NCI-H146 treated with DMSO at 0.1 percent for 48 hours (cell line): Measurements from ENCODE around the gene CAPN5.
"Not testable (repeated sequence)": the region's sequence is repeated elsewhere in the genome, so short reads cannot be mapped to it uniquely, and the experiment has no call there.

Source experiments
- DNase-seq: peaks from one replicate; lab custom pipeline; 2025; ENCODE audit not compliant: unreplicated experiment; lab: John Stamatoyannopoulos, UW

CAPN5 gene

DNA sequence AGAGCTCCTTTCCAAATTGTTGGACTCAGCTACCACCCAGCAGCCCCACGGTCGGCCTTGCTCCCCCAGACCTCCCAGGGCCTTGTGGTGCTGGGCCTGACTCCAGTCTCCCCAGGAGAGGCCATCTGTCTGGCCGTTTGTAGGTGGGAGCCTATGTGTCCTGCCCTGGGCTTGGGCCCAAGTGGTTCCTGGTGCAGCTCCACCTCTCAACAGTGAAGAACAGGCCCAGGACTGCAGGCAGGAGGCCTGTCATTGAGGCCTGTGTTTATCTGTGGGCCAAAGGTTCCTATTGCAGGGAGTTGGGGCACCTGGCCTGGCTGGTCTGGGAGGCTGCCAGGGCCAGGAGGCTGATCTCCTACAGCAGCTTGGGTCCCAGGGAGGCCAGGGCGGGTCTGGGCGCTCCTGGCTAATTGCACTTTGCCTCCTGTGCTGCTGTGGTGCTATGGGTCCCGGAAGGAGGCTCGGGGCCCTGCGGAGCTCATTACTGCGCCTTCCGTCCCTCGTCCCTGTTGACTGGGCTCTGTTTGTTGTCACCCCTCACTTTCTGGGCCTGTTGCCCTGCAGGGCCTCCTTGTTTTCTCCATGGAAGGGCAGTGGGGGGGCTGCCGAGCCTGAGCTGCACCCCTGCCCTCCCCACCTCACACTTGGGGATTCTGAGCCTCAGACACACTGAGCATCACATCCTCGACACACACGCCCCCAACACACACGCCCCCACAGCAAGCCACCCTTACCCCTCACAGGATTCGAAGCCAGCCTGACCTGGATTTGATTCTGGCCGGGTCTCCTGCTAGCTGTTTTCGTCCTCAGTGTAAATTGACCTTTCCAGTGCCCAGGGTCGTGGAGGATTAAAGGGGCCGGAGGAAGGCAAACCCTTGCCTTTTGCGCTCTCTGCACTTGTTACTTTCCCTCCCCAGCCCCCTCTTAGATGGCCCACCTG, 29.1 kb downstream of the CAPN5 start:
- DNase-seq = no peak

DNA sequence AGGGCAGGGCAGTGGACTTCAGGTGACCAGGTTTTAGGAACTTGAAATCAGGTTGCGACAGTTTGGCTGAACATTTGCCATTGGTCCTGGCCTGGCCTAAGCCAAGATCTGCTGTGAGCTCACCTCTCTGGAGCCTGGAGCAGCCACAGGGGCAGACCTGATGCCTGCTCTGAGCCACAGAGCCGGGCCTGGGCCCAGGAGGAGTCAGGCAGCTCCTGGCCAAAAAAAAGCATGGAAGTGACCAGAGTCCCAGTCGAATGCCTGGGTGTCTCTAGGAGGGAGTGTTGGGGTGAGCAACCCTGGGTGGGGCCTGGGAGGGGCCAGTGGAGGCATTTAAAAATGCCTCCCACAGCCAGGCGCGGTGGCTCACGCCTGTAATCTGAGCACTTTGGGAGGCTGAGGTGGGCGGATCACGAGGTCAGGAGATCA, 29.8 kb downstream of the CAPN5 start:
- no peak for DNase-seq

DNA sequence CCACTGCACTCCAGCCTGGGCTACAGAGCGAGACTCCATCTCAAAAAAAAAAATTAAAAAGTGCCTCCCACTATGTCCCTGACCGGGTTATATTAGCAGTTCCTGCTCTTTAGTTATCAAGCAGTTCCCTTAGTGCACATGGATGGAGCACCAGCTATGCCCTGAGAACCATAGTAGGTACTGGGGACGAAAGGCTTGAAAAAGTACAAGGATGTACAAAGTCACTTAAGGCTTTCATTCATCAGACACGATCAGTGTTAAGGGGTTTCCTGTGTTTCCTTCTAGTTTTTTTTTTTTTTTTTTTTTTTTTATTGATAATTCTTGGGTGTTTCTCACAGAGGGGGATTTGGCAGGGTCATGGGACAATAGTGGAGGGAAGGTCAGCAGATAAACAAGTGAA, 30.4 kb downstream of the CAPN5 start:
- not testable (repeated sequence) for DNase-seq

DNA sequence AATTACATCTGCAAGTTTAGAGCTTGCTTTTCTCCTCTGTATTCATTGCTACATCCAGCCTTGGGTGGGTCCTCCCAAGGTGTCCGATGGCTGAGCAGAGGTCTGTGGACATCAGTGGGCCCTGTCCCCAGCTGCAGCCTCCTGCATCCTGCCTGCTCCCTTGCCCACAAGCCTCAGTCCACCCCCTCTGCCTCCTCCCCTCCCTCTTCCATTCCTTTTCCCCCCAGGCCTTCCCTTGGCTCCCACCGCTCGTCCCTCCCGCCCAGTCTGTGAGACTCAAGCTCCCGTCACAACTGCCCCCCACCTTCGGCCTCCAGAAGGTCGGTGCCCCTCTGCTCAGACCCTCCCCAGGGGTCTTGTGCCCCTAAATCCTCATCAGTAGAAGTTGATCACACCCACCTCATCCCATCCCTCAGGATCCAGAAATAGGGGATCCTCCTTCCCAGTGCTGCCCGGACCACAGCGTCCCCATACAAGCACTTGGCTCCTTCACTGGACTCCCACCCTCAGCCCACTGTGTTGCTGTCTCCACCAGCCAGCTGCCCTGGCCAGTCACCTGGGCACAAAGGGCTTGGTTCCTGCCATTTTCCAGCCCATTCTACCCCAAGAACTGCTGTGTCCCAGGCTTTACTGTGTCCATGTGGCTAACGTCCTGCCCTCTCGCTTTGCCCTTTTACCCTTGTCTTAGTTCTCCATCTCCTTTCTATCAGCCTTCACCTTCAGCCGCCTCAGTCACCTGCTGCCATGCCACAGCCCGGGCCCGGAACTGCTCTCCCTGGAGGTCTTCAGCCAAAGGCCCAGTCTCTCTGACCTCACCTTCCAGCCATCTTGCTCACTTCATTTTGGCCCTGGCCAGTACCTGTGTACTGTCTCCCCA, 33.6 kb downstream of the CAPN5 start:
- no peak for DNase-seq

GRCh38 chr11:77101043-77101537, 34.3 kb downstream of the CAPN5 start:
- DNase-seq = no peak

- DNase-seq = no peak
Observed at GRCh38 chr11:77102246-77103210, 35.8 kb downstream of the CAPN5 start, which contains the start of gene OMP. Gene OMP (plus strand): TSS chr11:77102840. CDS start chr11:77102840, 0 bp downstream.

DNA sequence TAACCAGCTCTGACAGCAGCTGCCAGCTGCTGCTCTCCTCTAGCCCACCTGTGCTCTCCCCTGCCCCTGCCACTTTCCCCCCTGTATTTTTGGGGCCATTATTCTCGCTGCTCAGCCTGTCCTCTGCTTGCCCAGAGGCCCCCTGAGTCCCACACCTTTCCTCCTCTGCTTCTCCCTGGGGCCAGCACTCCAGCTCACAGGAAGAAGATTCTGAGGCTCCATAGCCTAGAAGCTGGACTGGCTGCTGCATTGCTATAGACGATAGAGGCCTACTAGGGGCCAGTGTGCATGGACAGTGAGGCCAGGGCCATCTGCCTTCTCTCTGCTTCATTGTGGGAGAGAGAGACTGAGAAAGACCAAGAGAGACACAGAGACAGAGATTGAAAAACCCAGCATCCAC, 36.5 kb downstream of the CAPN5 start:
- no peak for DNase-seq

- DNase-seq = no peak
Observed at GRCh38 chr11:77104727-77105126, 38.0 kb downstream of the CAPN5 start.

- no peak for DNase-seq
Observed at GRCh38 chr11:77106321-77106720, 39.5 kb downstream of the CAPN5 start.

- DNase-seq = no peak
Observed at GRCh38 chr11:77106759-77107158, 40.0 kb downstream of the CAPN5 start.

GRCh38 chr11:77107950-77108349, 41.2 kb downstream of the CAPN5 start:
- DNase-seq = no peak

DNA sequence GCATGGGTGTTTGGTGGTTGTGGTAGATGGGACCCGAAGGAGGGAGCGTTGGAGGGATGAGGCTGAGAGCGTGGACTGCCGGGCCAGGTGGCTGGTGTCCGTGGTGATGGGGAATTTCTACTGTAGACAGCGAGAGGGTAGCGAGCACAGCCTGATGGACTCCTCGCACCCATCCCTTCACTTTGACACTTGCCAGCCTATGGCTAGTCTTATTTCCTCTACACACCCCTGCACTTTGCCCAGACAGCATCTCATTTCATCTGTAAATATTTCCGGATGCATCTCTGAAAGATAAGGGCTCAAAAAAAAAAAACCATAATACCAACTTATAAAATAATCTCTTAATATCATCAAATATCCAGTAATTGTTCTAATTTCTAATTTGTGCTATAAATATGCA, 41.7 kb downstream of the CAPN5 start:
- no peak for DNase-seq

- no peak for DNase-seq
Observed at GRCh38 chr11:77109236-77110019, 42.7 kb downstream of the CAPN5 start.

DNA sequence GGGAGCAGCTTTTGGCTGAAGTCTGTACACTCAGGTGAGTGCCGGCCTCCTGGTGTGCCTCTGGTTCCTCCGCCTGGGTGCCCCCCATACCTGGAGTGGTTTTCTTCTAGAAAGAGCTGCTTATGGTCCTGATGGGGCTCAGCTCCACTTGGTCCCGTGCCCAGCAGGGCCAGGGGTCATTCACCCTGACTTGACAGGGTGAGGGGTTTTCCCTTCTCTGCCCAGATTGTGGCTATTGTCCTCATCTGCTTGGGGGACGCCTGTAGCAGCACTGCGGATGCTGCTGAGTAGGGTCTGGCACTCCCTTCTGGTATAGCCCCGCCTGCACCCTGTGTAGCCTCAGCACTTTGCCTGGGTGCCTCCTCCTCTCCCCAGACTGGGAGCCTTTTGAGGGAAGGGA, 44.1 kb downstream of the CAPN5 start:
- DNase-seq = no peak

DNA sequence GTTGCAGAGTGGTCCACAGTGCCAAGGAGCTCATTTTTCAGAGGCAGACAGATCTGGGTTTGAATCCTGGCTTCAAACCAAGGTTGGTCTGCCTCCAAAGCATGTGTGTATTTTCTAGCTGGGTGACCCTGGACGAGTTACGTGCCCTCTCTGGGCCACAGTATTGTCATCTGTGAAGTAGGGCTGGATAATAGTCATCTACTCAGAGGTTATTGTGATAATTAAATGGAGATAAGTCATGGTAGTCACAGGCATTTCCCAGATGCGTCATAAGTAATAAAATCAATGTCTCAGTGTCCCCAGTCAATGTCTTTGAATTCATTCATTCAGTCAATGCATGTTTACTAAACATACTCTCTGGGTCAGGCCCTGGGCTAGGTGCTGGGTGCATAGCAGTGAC, 44.5 kb downstream of the CAPN5 start:
- DNase-seq = no peak

DNA sequence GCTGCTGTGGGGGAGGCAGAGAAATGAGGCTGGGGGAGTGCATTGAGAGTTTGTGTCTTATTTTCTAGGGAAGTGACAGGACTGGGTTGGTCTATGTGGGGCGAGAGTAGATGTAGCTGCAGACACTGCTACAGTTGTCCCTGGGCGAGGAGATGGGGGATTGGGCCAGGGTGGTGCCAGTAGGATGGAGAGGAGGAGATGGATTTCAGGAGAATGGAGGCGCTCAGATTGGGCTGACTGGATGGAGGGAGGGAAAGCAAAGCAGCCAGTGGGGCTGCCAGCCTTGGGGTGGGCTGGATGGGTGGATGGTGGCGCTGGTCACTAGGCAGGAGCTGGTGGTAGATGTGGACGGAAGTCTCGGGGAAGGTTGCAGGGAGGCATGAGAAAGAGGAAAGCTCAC, 45.2 kb downstream of the CAPN5 start:
- no peak for DNase-seq

- no peak for DNase-seq
Observed at GRCh38 chr11:77112641-77113381, 46.0 kb downstream of the CAPN5 start.

DNA sequence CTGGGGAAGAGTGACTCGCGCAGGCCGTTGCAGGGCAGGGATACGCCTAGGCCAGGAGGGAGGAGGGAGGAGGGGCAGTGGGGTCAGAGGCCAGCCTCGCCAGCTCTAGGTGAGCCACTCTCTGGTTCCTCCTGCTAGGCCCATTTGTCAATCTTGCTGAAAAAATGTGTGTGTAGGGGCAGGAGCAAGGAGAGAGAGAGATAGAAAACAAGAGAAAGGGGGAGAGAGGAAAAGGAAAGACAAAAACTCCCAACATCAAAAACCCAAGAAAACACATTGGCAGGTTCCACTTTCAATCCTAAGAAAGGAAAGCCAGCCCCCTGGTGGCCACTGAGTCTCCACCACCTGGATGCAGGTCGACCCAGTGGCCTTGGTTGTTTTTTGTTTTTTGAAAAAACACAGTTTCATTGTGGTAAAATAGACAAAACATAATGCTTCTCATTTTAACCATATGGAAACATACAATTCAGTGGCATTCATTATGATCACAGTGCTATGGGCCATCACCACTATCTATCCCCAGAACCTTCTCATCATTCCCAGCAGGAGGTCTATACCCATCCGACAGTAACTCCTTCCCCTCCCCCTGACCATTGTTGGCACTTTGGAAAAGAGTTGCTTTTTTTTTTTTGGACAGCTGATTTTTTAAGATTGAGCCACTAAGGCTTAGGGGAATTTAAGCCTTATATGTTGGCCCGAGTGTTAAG, 46.8 kb downstream of the CAPN5 start:
- DNase-seq = no peak
